Activated T-cell treated with anti-CD3 and anti-CD28 coated beads, Interleukin-2, amount 50 U/mL, for 72 hours (primary cell): ENCODE measurements around the gene KCTD16. TPM values are rescaled to one million over a fixed set of nuclear protein-coding genes. Genes with fewer than 3 reads are reported as not detected.

Experiments used
- ATAC-seq, 2 donors: fragments of 150-1000 bp; cut with Tn5 transposase; replicated peaks in 1 of 2; 2 replicates each; pipeline ENCODE4 v1.10.0; 2021; ENCODE audit warnings: moderate library complexity in 2 of 2, mild to moderate bottlenecking in 1 of 2
- DNase-seq, 2 donors: peaks; one replicate each; pipeline ENCODE4 v3.0.0; 2021 to 2022; ENCODE audit warnings: mixed read lengths in 1 of 2
- H3K27ac Mint-ChIP-seq: one replicate; pipeline ENCODE4 v1.8.0; 2022; ENCODE audit warnings: mild to moderate bottlenecking, moderate library complexity, mixed read lengths
- H3K27me3 Mint-ChIP-seq: one replicate; pipeline ENCODE4 v1.8.0; 2022; ENCODE audit warnings: low read depth, mixed read lengths
- H3K36me3 Mint-ChIP-seq, 2 donors: one replicate each; pipeline ENCODE4 v1.8.0; 2022; ENCODE audit warnings: mixed read lengths in 2 of 2, mild to moderate bottlenecking in 1 of 2; ENCODE audit not compliant: insufficient read depth in 2 of 2
- H3K4me1 Mint-ChIP-seq: one replicate; pipeline ENCODE4 v1.8.0; 2022; ENCODE audit warnings: low read depth, mixed read lengths
- H3K4me3 Mint-ChIP-seq, 2 donors: one replicate each; pipeline ENCODE4 v1.8.0; 2022; ENCODE audit warnings: mild to moderate bottlenecking in 2 of 2, mixed read lengths in 2 of 2, moderate library complexity in 2 of 2
- H3K9me3 Mint-ChIP-seq, 2 donors: one replicate each; pipeline ENCODE4 v1.8.0; 2022; ENCODE audit warnings: mixed read lengths in 2 of 2
- total RNA-seq, 2 donors: library from RNA; stranded (reverse); gene quantifications; one replicate each; pipeline ENCODE4 v1.2.3, GENCODE V29; 2022

The KCTD16 gene
- total RNA-seq, 2 donors from 2014 or later = 0.07 to 0.25 TPM

DNA sequence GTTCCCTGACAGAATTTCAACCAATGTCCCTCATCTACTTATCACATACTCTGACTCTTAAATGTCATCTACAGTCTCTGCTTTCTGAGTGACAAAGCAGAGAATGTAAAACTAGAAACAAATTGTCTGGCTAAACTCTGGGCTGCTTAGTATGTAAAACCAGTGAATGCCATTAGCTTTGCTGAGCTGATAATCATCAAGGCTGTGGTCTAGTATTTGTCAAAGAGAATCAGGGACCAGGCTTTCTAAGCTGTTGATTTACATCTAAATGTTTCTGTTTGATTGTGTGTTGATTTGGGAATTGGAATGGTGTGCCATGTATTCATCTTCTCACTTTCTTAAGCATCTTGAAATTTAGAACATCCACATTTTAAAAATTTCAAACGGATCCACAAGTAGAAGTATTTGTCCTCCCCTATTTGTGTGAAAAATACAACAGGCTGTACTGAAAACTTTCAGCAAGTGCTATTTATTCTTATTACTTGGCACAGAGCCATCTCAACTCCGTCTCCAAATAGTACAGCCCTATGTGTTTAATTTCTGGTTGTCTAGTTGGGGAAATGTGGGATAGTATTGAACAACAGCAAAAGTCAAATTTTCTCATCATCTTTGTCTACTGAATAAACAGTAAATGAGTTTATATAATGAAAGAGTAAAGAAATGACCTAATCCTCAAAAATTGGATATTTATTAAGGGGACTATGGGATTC, 251.5 kb downstream of the KCTD16 start:
- Mint-ChIP-seq H3K36me3 (peaks cover 0 to 2% of the 10 kb centered on the region in 2 donors), H3K4me3 (no peak overlapping the region), H3K9me3 (peaks cover 3 to 8% of the 10 kb centered on the region in 2 donors), H3K27me3 (no peaks in the 10 kb centered on the region), H3K27ac (no peak overlapping the region), H3K4me1 (no peaks in the 10 kb centered on the region)
- DNase-seq = no peak
- ATAC-seq = no peak

- DNase-seq (no peak), ATAC-seq (no peak)
- no peaks in the 10 kb centered on the region for H3K4me1 Mint-ChIP-seq
- H3K4me3 Mint-ChIP-seq = no peak overlapping the region
- H3K9me3 Mint-ChIP-seq = peaks cover 5% of the 10 kb centered on the region in 2 donors
- H3K36me3 Mint-ChIP-seq = peaks cover 0 to under 1% of the 10 kb centered on the region in 2 donors
- no peaks in the 10 kb centered on the region for H3K27me3 Mint-ChIP-seq
- H3K27ac Mint-ChIP-seq = no peak overlapping the region
These were observed 257.2 kb downstream of the KCTD16 start for GRCh38 chr5:144427866-144428265.

DNA sequence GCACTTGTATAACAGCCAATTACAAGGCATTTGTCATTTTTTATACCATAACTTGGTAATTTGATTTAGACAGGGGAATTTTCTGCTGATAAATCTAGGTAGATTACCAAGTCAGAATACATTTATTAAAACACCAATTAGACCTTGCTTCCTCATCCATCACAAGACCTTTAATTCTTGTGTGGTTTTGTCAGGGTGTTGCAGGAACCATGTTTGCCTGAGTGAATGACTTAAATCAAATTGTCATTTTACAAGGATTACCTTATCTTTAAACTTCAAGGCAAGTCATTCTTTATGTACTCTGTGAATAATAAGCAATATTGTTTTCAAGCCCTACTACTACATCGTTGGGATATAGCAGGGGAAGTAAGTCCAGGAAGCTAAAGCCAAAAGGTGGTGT, 257.7 kb downstream of the KCTD16 start:
- H3K4me1 Mint-ChIP-seq = no peaks in the 10 kb centered on the region

DNA sequence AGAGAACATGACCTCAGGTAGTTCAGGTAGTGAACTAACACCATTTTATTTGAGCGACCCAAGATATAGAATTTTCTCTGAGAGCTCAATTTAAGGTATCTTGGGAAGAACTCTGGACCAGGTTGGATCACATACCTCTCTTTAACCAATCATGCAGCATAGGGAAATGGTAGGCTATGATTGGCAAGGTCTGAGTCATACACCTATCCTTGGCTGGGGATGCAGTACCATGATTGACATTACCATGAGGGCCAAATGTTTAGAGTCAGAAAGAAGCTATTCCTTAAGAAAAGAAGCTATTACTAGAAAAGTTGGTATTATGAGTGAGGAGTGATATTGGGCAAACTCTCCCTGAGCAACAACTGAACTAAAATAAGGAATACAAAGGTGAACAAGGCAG, 258.7 kb downstream of the KCTD16 start:
- Mint-ChIP-seq H3K9me3 (peaks cover 3% of the 10 kb centered on the region in 2 donors), H3K27me3 (no peaks in the 10 kb centered on the region), H3K4me3 (no peak overlapping the region), H3K27ac (no peak overlapping the region), H3K4me1 (no peaks in the 10 kb centered on the region), H3K36me3 (no peaks in the 10 kb centered on the region)
- ATAC-seq (no peak), DNase-seq (no peak)

More for the DNA sequence above, 257.7 kb downstream of the KCTD16 start:
- H3K9me3 Mint-ChIP-seq = peaks cover 3% of the 10 kb centered on the region in 2 donors
- no peaks in the 10 kb centered on the region for H3K27me3 Mint-ChIP-seq
- ATAC-seq (no peak), DNase-seq (no peak)
- no peaks in the 10 kb centered on the region for H3K36me3 Mint-ChIP-seq
- no peak overlapping the region for H3K4me3 Mint-ChIP-seq
- H3K27ac Mint-ChIP-seq = no peak overlapping the region

GRCh38 chr5:144429905-144430304, 259.2 kb downstream of the KCTD16 start:
- no peaks in the 10 kb centered on the region for H3K27me3 Mint-ChIP-seq
- H3K27ac Mint-ChIP-seq = no peak overlapping the region
- no peaks in the 10 kb centered on the region for H3K36me3 Mint-ChIP-seq
- no peak overlapping the region for H3K4me3 Mint-ChIP-seq
- peaks cover 3% of the 10 kb centered on the region in 2 donors for H3K9me3 Mint-ChIP-seq
- ATAC-seq (no peak), DNase-seq (no peak)
- H3K4me1 Mint-ChIP-seq = no peaks in the 10 kb centered on the region

- H3K9me3 Mint-ChIP-seq = peaks cover 3% of the 10 kb centered on the region in 2 donors
- DNase-seq = no peak
- no peak overlapping the region for H3K27ac Mint-ChIP-seq
- H3K4me3 Mint-ChIP-seq = no peak overlapping the region
- no peaks in the 10 kb centered on the region for H3K4me1 Mint-ChIP-seq
- no peaks in the 10 kb centered on the region for H3K27me3 Mint-ChIP-seq
- no peak for ATAC-seq
- no peaks in the 10 kb centered on the region for H3K36me3 Mint-ChIP-seq
These were observed 262.6 kb downstream of the KCTD16 start for GRCh38 chr5:144433140-144433822.

- H3K4me3 Mint-ChIP-seq = no peak overlapping the region
- no peaks in the 10 kb centered on the region for H3K27me3 Mint-ChIP-seq
- H3K27ac Mint-ChIP-seq = no peak overlapping the region
- DNase-seq (no peak), ATAC-seq (no peak)
- H3K9me3 Mint-ChIP-seq = peaks cover 3% of the 10 kb centered on the region in 2 donors
- no peaks in the 10 kb centered on the region for H3K36me3 Mint-ChIP-seq
- H3K4me1 Mint-ChIP-seq = no peaks in the 10 kb centered on the region
These were observed 263.2 kb downstream of the KCTD16 start for GRCh38 chr5:144433893-144434292.

- H3K4me3 Mint-ChIP-seq = no peak overlapping the region
- H3K27me3 Mint-ChIP-seq = no peaks in the 10 kb centered on the region
- H3K4me1 Mint-ChIP-seq = no peaks in the 10 kb centered on the region
- H3K36me3 Mint-ChIP-seq = no peaks in the 10 kb centered on the region
- peaks cover 3% of the 10 kb centered on the region in 2 donors for H3K9me3 Mint-ChIP-seq
- ATAC-seq (no peak), DNase-seq (no peak)
- H3K27ac Mint-ChIP-seq = no peak overlapping the region
These were observed 265.3 kb downstream of the KCTD16 start for GRCh38 chr5:144436007-144436406.

GRCh38 chr5:144438237-144438636, 267.6 kb downstream of the KCTD16 start:
- ATAC-seq (no peak), DNase-seq (no peak)
- Mint-ChIP-seq H3K27me3 (no peaks in the 10 kb centered on the region), H3K27ac (no peak overlapping the region), H3K36me3 (peaks cover 2 to 3% of the 10 kb centered on the region in 2 donors), H3K4me3 (no peak overlapping the region), H3K9me3 (peaks cover 10 to 12% of the 10 kb centered on the region in 2 donors), H3K4me1 (no peaks in the 10 kb centered on the region)

DNA sequence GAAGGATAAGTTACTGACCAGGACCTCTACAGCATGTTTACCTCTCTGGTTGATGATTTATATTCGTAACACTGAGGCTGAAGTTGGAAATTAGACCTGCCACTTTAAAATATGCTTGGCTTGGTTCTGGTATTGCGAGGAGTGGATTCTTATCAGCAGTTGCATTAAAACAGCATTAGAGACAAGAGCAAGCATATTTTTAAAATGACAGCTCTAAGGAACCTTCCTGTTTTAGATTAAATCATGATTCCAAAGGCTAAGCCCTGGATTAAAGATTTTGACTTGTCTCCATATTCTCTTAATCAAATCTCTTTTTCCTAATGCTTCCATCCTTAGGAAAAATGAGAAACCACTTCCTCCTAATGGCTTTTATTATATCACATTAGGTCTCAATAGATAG, 277.8 kb downstream of the KCTD16 start:
- Mint-ChIP-seq H3K27me3 (no peaks in the 10 kb centered on the region), H3K9me3 (peaks cover 3 to 6% of the 10 kb centered on the region in 2 donors), H3K4me3 (no peak overlapping the region), H3K4me1 (no peaks in the 10 kb centered on the region), H3K36me3 (no peaks in the 10 kb centered on the region), H3K27ac (no peak overlapping the region)
- ATAC-seq (no peak), DNase-seq (no peak)

GRCh38 chr5:144451187-144451973, 280.7 kb downstream of the KCTD16 start:
- Mint-ChIP-seq H3K9me3 (peaks cover 0 to 5% of the 10 kb centered on the region in 2 donors), H3K4me3 (no peak overlapping the region), H3K4me1 (no peaks in the 10 kb centered on the region), H3K27ac (no peak overlapping the region), H3K36me3 (no peaks in the 10 kb centered on the region), H3K27me3 (no peaks in the 10 kb centered on the region)
- ATAC-seq = no peak
- no peak for DNase-seq

GRCh38 chr5:144453753-144454152, 283.1 kb downstream of the KCTD16 start:
- no peaks in the 10 kb centered on the region for H3K36me3 Mint-ChIP-seq
- no peaks in the 10 kb centered on the region for H3K4me1 Mint-ChIP-seq
- H3K27me3 Mint-ChIP-seq = no peaks in the 10 kb centered on the region
- H3K27ac Mint-ChIP-seq = no peak overlapping the region
- ATAC-seq = no peak
- DNase-seq = no peak
- no peak overlapping the region for H3K4me3 Mint-ChIP-seq
- peaks cover 0 to 5% of the 10 kb centered on the region in 2 donors for H3K9me3 Mint-ChIP-seq

DNA sequence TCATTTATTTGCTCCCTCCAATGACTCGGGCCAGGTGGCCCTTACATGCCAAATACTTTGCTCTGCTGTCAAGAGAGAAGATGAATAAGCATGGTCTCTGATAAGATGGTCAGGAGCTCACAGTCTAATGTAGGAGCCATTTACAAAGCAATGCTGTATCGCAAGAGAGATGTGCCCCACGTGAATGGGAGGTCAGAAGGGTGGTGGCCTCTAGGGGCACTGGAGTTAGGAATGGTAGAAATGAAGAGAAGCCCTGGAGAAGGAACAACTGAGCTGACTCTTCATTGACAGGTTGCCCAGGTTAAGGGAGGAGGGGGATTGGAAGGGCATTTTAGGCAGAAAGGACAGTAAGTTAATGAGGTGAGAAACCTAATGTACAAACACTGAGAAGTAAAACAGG, 286.5 kb downstream of the KCTD16 start:
- Mint-ChIP-seq H3K4me3 (no peak overlapping the region), H3K9me3 (peaks cover 1 to 11% of the 10 kb centered on the region in 2 donors), H3K4me1 (no peaks in the 10 kb centered on the region), H3K27me3 (no peaks in the 10 kb centered on the region), H3K27ac (no peak overlapping the region), H3K36me3 (no peaks in the 10 kb centered on the region)
- DNase-seq (no peak), ATAC-seq (no peak)
